Measurements from ENCODE around the gene WIPI1. TPM values are rescaled to one million over a fixed set of nuclear protein-coding genes. Genes with fewer than 3 reads are reported as not detected.

WIPI1 gene
- total RNA-seq, 1 donor from 2014 or later: 252 TPM

DNA sequence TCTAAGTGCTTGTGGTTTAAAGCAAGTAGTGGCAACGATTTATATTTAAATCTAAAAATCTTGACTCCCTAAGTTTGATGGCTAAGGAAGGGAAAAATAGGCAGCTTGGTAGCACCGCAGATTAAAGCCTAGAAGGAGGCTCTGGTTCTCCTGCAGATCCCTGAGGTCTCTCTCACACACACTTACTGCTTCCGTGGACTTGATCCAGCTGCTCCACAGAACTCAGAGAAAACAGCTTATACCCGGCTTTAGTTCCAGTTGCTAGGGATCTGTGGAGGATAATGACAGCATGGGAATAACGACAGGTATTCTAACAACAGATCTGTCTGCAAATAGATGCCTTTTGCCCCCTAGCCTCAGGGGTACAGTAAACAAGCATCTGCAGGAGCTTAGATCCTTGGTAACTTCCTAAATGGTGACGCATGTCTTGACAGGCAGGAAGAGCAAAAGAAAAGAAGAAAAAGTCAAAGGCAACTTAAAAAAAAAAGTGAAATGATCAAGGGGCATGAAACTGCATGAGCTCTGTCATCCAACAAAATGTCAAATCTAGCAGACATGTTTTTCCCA lies 4.5 kb downstream of the WIPI1 start:
- Mint-ChIP-seq H3K4me3 (ENCODE audit: unreplicated experiment) (peak overlapping the region; percentile 79), H3K9me3 (ENCODE audit: unreplicated experiment) (peaks cover 20% of the 10 kb centered on the region)

DNA sequence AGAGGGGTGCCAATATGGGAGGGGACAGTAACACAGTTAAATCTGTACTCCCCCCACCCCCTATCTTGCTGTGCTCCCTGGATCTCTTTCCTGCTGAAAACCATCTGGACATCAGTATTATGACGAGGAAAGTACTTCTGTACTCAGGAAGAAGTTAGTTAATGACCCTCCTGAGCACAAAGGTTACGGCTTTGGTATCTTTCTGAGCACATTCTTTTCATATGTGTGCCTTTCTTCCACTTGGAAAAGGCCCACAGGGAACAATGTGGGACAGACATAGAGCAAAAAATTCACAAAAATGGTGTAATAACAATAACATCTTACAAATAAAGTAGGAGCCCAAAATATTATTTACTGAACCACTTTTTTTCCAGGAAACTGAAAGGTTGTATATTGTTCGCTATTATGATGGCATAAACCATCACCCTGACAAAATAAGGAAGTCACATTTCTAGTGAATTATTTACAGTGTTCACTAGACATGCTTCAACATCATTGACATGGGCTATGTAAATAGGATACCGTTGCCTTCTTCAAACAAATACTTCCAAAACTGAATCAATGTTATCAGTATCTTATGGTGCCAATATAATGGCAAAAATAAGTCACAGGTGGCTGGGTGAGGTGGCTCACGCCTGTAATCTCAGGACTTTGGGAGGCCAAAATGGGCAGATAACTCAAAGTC lies 5.5 kb downstream of the WIPI1 start:
- peak overlapping the region; percentile 60 for H3K4me3 Mint-ChIP-seq (ENCODE audit: unreplicated experiment)
- no peak for DNase-seq
- TF ChIP-seq, protein P1, sequence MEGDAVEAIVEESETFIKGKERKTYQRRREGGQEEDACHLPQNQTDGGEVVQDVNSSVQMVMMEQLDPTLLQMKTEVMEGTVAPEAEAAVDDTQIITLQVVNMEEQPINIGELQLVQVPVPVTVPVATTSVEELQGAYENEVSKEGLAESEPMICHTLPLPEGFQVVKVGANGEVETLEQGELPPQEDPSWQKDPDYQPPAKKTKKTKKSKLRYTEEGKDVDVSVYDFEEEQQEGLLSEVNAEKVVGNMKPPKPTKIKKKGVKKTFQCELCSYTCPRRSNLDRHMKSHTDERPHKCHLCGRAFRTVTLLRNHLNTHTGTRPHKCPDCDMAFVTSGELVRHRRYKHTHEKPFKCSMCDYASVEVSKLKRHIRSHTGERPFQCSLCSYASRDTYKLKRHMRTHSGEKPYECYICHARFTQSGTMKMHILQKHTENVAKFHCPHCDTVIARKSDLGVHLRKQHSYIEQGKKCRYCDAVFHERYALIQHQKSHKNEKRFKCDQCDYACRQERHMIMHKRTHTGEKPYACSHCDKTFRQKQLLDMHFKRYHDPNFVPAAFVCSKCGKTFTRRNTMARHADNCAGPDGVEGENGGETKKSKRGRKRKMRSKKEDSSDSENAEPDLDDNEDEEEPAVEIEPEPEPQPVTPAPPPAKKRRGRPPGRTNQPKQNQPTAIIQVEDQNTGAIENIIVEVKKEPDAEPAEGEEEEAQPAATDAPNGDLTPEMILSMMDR (IDR thresholded peaks at IDR 0.05; ENCODE audit: partially characterized antibody, unreplicated experiment): no peak
- peak overlapping the region; percentile 96 for H3K27ac Mint-ChIP-seq (ENCODE audit: unreplicated experiment)
- H3K4me1 Mint-ChIP-seq (ENCODE audit: low read depth, unreplicated experiment): peaks cover 58% of the 10 kb centered on the region
- H3K36me3 Mint-ChIP-seq (ENCODE audit: unreplicated experiment): no peaks in the 10 kb centered on the region
- H3K9me3 Mint-ChIP-seq (ENCODE audit: unreplicated experiment): peaks cover 21% of the 10 kb centered on the region
- peaks cover 19% of the 10 kb centered on the region for H3K27me3 Mint-ChIP-seq (ENCODE audit: unreplicated experiment)

More for the DNA sequence above, 4.5 kb downstream of the WIPI1 start:
- TF ChIP-seq, protein P1 (IDR thresholded peaks at IDR 0.05; ENCODE audit: partially characterized antibody, unreplicated experiment): no peak
- peaks cover 16% of the 10 kb centered on the region for H3K27me3 Mint-ChIP-seq (ENCODE audit: unreplicated experiment)
- H3K27ac Mint-ChIP-seq (ENCODE audit: unreplicated experiment): peak overlapping the region; percentile 74
- H3K36me3 Mint-ChIP-seq (ENCODE audit: unreplicated experiment): no peaks in the 10 kb centered on the region
- peaks cover 56% of the 10 kb centered on the region for H3K4me1 Mint-ChIP-seq (ENCODE audit: low read depth, unreplicated experiment)
- DNase-seq: no peak

DNA sequence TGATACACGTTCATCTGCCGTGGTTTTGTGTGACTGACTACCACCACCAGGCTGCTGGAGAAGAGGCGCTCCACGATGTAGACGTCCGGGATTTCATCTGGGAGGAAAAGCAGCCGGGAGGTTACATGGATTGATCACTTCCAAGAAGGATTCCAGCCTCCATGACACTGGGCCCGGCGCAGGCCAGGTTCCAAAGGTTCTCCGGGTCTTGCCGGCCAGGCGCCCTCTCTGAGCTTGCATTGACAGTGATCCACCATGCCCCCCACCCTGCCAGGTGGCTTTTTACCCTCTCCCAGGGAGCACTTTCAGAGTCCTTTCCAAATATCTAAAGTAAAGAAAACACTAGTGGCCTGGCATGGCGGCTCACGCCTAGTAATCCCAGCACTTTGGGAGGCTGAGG lies 6.5 kb downstream of the WIPI1 start:
- peak overlapping the region; percentile 96 for H3K27ac Mint-ChIP-seq (ENCODE audit: unreplicated experiment)
- peaks cover 66% of the 10 kb centered on the region for H3K4me1 Mint-ChIP-seq (ENCODE audit: low read depth, unreplicated experiment)
- no peaks in the 10 kb centered on the region for H3K36me3 Mint-ChIP-seq (ENCODE audit: unreplicated experiment)
- H3K4me3 Mint-ChIP-seq (ENCODE audit: unreplicated experiment): peak overlapping the region; percentile 84
- TF ChIP-seq, protein P1 (IDR thresholded peaks at IDR 0.05; ENCODE audit: partially characterized antibody, unreplicated experiment): no peak
- DNase-seq: peak; percentile 24
- H3K9me3 Mint-ChIP-seq (ENCODE audit: unreplicated experiment): peaks cover 19% of the 10 kb centered on the region
- peaks cover 18% of the 10 kb centered on the region for H3K27me3 Mint-ChIP-seq (ENCODE audit: unreplicated experiment)

DNA sequence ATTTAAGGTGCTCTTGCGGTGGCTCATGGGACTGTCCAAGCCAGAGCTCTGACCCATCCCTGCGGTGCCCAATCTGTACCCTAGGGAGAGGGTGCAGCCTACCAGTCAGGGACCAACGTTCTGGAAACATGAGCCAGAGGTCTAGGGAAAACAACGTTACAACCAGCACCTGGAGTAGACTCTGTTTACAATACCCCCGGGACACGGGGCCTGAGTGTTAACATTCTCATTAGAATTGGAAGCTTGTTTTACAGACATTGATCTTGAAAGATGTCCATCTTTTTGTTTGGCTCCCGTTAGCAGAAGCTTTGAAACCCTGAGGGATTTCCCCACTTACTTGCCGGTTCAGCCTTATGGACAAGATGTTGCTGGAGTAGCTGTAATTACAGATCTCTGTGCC lies 6.9 kb downstream of the WIPI1 start:
- H3K9me3 Mint-ChIP-seq (ENCODE audit: unreplicated experiment): peaks cover 19% of the 10 kb centered on the region
- TF ChIP-seq, protein P1 (IDR thresholded peaks at IDR 0.05; ENCODE audit: partially characterized antibody, unreplicated experiment): no peak

More for the DNA sequence above, 6.9 kb downstream of the WIPI1 start:
- peak overlapping the region; percentile 96 for H3K27ac Mint-ChIP-seq (ENCODE audit: unreplicated experiment)
- no peaks in the 10 kb centered on the region for H3K36me3 Mint-ChIP-seq (ENCODE audit: unreplicated experiment)
- H3K4me1 Mint-ChIP-seq (ENCODE audit: low read depth, unreplicated experiment): peaks cover 69% of the 10 kb centered on the region
- DNase-seq: peak; percentile 43
- peaks cover 16% of the 10 kb centered on the region for H3K27me3 Mint-ChIP-seq (ENCODE audit: unreplicated experiment)
- H3K4me3 Mint-ChIP-seq (ENCODE audit: unreplicated experiment): peak overlapping the region; percentile 84
